HK-2 (cell line): Measurements from ENCODE around the gene SMIM14.
"Not testable (repeated sequence)": the region's sequence is repeated elsewhere in the genome, so short reads cannot be mapped to it uniquely, and the experiment has no call there.

Source experiments
- DNase-seq: peaks from one replicate; pipeline ENCODE4 v3.0.0-alpha.2; 2018; ENCODE audit not compliant: unreplicated experiment

Gene SMIM14

DNA sequence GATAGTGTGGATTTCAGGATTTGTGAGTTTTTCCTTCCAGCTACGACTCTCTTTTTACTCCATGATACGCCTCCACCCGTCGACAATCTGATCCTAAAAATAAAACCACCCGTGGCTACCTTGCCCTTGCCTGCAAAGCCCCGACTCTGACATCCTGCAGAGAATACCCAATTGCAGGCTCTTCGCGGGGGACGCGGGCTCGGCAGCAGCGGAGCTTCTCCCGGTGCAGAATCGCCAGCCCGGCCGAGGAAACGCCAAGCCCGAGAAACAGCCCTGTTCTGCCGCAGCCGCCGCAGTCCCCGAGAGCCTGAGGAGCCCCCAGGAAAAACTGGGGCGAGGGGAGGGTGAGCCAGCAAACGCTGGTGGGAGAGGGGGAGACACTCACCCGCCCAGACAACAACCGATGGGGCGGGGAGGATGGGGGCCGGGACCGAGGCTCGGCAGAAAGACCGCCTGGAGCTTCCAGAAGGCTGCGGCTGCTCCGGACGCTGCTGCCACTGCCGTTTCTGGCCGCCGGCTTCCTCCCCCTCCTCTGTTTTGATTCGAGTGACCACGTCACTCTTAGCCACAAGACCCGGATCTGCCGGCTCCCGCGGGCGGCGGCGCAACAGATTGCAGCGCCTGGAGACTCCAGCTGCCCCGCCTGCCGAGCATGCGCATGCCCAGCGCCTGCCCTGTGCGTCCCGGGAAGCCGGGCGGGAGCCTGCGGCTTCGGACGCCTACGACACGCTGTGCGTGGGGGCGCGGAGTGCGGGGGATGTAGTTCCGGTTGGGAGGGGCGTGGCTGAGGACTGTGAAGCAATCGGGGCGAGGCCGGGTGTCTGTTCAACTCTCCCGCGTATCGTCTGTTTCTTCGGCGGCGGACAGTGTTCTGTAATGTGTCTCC lies at the start of gene SMIM14:
Gene SMIM14, minus strand, starts transcription at position 512 of the 886 bp plus-strand sequence. CDS start 33,720 bp downstream, outside the sequence.
- peak; percentile 99 for DNase-seq

DNA sequence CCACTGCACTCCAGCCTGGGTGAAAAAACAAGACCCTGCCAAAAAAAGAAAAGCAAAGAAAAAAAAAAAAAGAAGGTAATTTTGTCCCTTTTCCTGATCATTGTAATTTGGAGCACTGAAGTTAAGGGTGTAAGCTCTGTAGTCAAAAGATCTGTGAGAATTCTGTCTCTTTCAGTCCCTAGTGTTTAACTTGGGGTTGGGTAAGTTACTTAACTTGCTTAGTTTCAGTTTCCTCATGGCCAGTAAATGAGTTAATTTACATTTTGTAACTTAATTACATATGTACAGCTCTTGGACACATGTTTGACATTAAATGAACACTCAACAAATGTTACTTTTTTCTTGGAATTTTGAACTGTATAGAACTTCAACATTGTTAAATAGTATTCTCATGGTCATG lies 48.3 kb upstream of the SMIM14 start:
- DNase-seq = no peak

DNA sequence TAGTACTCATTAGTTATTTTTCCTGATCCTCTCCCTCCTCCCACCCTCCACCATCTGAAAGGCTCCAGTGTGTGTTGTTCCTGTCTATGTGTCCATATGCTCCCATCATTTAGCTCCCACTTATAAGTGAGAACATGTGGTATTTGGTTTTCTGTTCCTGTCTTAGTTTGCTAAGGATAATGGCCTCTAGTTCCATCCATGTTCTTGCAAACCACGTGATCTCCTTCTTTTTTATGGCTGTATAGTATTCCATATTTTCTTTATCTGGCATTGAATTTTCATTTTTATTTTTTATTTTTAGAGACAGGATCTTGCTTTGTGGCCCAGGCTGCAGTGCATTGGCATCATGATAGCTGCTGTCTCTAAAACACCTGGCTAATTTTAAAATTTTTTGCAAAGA lies 47.3 kb upstream of the SMIM14 start:
- DNase-seq = no peak

DNA sequence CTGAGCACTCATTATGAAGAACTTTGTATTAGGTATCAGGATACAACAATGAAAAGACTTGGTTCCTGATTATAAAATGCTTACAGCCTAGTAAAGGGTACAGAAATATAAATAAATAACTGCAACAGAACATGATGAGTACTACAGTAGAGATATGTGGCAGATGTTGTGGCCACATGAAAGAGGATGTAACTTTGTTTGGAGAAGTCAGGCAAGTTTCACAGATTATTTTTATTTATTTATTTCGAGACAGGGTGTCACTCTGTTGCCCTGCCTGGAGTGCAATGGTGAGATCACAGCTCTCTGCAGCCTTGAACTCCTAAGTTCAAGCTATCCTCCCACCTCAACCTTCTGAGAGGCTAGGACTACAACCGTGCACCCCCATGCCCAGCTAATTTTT lies 43.5 kb upstream of the SMIM14 start:
- no peak for DNase-seq

DNA sequence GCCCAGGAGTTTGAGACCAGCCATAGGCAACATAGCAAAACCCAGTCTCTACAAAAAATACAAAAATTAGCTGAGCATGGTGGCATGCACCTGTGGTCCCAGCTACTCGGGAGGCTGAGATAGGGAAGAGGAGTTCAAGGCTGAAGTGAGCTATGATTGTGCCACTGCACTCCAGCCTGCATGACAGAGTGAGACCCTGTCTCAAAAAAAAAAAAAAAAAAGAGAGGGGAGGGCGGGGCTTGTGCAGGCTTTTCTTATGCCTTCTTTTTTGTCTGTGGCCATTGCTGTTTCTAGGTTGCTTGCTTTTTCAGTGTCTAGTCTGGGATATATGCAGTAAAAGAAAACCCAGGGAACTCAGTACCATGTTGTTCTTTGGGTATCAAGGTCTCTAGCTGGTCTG lies 42.3 kb upstream of the SMIM14 start:
- not testable (repeated sequence) for DNase-seq

DNA sequence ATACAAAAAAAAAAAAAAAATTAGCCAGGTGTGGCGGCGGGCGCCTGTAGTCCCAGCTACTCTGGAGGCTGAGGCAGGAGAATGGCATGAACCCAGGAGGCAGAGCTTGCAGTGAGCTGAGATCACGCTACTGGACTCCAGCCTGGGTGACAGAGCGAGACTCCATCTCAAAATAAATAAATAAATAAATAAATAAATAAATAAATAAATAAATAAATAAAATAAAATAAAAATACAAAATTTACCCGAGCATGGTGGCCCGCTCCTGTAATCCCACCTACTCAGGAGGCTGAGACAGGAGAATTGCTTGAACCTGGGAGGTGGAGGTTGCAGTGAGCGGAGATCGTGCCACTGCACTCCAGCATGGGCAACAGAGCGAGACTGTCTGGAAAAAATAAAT lies 37.0 kb upstream of the SMIM14 start:
- not testable (repeated sequence) for DNase-seq

DNA sequence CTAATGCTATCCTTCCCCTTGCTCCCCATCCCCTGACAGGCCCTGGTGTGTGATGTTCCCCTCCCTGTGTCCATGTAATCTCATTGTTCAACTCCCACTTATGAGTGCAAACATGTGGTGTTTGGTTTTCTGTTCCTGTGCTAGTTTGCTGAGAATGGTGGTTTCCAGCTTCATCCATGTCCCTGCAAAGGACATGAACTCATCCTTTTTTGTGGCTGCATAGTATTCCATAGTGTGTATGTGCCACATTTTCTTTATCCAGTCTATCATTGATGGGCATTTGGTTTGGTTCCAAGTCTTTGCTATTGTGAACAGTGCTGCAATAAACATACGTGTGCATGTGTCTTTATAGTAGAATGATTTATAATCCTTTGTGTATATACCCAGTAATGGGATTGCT lies 31.6 kb upstream of the SMIM14 start:
- not testable (repeated sequence) for DNase-seq

DNA sequence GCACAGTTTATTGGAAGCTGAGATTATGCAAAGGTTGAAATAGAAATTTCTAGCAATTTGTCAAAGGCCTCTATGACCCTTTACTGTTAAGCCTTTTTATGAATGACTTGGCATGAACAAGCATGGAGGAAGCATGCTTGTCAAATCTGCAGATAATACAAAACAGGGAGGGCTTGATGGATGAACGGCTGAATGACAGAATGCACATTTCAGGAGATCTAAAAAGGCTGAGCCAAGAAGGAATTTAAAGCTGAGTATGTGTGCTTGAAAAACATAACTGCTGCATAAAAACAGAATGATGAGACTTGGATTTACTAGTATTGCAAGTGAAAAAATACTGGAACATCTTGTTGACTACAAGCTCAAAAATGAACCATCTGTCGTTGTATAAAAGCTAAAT lies 30.2 kb upstream of the SMIM14 start:
- no peak for DNase-seq

DNA sequence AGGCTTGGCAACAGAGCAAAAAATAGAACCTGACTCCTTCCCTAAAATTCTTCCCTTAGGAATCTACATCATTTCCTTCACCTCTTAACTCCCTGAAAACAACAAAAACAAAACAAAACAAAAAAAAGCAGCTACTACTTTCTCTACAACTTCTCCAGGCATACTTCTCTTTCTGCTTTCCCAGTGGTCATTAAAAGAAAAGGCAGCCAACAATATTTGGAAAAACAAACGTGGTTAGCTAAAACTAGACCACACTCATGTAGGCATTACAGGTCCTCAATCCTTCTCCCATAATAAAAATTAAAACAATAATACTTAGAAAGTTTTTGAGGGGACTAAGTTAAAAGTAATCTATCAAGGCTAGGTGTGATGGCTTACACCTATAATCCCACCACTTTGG lies 29.0 kb upstream of the SMIM14 start:
- DNase-seq = no peak

DNA sequence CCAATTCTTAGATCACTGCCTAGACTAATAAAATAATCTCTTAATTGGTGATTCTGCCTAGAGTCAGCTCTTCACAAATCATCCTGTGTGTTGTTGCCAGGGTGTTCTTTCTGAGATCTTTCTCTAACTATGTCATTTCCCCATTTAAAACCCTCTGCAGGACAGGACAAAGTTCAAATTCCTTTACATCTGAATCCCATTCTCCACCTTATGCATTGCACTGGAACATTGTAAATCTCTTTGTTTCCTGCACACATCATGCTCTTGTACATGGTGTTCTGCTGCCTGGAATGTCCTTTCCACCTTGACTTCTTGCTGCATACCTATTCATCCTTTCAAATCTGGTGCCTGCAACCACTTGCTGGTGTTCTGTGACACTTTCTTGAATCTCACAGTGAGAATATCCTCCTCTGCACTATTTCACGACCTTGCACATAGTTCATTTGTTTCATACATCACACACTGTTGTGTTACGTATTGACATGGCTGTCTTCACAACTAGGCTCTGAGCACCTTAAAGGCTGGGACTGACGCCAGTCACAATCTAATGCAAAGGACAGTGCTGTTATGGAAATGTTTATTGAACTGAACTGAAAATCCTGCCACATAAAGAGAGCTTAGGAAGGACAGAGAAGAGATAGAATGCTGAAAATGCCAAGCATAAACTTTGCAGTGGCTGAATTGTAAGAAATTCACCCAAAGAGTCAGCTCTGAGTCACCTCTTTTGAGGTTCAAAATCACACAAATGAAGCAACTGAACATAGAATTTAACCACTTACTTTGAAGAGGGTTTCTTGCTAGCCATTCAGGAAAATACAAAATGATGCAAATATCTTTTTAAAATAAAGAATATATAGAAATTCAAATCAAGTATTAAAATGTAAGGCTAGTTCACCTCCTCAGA lies 26.4 kb upstream of the SMIM14 start:
- no peak for DNase-seq

DNA sequence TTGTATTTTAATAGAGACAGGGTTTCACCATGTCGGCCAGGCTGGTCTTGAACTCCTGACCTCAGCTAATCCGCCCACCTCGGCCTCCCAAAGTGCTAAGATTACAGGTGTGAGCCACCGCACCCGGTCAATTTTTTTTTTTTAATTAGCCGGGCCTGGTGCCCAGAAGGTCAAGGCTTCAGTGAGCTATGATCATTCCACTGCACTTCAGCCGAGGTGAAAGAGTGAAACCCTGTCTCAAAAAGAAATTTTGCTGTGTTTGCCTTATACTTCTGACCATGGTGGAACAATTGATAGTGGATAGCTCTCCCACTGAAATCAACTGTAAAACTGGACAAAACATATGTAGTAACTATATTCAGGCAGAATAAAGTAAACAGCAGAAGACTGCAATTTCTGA lies 24.0 kb upstream of the SMIM14 start:
- no peak for DNase-seq

DNA sequence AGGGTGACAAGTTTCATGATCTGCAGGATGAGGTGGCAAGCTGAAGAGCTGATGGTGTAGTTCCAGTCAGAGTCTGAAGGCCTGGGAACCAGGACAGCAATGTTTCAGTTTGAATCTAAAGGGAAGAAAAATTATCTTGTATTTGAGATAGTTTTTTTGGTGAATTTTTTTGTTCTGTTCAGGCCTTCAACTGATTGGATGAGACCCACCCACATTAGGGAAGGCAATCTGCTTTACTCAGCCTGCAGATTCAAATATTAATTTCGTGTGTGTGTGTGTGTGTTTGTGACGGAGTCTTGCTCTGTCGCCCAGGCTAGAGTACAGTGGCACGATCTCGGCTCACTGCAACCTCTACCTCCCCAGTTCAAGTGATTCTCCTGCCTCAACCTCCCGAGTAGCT lies 22.1 kb upstream of the SMIM14 start:
- no peak for DNase-seq

DNA sequence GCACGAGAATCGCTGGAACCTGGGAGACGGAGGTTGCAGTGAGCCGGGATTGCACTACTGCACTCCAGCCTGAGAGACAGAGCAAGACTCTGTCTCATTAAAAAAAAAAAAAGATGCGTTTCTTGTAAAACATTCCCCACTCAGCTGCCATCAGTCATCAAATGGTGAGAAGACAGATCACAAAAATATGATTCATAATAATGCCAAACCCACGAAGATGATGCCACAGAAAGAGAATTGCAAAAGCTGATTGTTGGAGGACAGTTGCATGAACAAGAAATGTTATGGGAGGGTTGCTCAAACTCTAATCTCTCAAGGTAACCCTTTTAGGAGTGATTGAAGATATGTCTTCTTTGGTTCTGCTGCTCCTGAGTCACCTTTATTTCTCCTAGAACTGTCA lies 21.4 kb upstream of the SMIM14 start:
- no peak for DNase-seq

DNA sequence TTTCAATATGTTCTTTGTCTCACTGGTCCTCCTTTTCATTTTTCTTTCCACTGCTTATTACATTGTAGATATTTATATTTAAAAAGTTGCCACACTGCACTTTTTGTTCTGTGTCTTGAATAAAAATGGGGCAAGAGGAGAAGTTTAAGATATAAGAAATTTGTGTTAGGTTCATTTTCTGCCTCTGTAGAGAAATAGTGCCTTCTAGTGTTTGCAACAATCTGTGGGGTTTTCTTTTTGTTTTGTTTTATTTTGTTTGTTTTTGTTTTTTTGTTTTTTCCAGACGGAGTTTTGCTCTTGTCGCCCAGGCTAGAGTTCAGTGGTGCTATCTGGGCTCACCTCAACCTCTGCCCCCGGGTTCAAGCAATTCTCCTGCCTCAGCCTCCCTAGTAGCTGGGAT lies 20.1 kb upstream of the SMIM14 start:
- DNase-seq = no peak

DNA sequence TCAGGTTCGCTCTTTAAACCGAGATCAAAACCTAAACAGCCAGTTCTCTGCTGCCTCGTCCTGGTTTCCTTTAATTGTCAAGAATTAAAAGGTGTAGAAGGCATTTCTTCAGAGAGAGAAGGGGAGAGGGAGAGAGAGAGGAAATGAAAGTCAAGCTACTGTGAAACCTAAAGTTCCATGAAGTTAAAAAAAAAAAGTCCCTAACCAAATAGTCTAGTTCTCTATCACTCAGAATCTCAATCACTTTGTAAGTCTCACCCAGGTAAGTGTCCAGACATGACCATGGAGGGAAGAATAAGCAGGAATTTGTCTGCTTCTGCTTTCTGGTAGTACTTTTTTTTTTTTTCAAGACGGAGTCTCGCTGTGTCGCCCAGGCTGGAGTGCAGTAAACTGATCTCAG lies 18.8 kb upstream of the SMIM14 start:
- no peak for DNase-seq

DNA sequence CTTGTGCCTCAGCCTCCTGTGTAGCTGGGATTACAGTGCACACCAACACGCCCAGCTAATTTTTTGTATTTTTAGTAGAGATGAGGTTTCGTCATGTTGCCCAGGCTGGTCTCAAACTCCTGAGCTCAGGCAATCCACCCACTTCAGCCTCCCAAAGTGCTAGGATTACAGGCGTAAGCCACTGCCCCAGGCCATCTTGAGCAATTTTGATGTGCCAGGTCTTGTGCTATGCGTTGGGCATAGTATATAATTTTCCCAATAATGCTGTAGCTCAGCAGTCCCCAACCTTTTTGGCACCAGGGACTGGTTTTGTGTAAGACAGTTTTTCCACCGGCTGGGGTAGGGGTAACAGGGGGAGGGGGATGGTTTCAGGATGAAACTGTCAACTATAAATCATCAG lies 18.0 kb upstream of the SMIM14 start:
- not testable (repeated sequence) for DNase-seq

DNA sequence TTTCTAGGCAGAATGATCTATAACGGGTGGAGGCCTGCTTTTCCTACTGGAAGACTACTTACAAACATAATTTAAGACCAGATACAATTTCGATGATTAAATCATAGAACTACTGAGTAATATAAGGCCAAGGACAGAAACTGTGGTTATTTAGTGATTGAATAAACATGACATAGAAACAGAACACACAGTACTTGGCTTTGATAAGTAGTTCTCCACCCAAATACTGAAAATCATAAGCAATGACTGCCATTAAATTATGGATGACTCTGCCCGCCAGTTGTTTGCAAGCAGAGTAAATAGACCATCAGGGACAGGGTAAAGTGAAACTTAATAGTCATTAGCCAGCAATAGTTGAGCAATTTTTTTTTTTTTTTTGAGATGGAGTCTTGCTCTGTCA lies 17.2 kb upstream of the SMIM14 start:
- DNase-seq = no peak

DNA sequence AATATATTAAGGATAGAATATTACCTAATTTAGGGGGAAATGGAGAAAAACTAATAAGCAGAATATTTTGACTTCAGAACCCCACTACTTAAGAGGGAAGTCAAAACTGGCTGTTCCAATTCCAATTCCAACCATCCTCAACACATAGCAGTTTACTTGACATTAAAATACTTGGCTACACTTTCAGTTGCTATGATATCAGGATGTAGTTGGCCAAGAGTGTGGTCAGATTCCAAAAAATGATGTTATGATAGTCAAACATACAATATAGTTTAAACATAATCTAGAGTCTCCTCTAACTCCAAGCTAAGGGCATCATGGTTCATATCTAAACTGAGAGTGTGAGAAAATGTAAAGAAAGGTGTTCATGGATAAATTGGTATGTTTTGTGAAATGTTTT lies 16.5 kb upstream of the SMIM14 start:
- no peak for DNase-seq

DNA sequence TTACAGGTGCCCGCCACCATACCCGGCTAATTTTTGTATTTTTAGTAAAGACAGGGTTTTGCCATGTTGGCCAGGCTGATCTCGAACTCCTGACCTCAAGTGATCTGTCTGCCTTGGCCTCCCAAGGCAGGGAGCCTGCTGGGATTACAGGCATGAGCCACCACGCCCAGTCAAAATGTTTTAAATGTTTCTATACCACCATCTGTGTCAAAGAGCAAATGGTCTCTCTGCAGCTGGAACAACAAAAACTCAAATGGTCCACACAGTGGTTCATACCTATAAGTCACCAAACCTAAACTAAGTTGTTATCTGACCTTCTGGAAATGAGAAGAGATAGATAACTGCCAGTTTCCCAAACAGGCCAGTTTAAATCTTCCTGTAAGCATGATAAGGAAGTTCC lies 12.9 kb upstream of the SMIM14 start:
- DNase-seq = not testable (repeated sequence)

DNA sequence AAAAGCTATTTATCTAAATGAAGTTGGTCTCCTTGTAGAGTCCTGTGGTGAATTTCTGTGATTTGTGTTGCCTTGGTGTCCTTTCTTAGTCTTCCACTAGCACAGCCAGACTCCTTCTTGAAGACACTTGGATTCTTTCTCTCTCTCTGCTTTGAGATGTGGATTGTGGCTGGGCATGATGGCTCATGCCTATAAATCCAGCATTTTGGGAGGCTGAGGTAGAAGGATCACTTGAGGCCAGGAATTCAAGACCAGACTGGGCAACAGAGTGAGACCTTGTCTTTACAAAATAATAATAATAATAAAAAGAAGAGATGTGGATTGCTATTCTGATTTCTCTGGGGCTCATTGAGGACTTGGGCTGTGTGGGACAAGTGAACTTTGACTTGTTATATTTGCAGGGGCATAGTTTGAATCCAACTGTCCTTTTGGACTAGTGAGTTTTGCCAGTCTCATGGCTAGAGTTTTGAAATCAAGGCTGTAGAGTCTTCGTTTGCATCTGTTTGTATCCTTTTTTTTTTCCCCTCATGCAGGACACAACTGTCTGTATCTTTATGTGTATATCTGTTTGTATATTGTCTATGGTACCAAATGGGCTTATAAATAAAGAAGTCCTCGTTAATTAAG lies 11.1 kb upstream of the SMIM14 start:
- no peak for DNase-seq

DNA sequence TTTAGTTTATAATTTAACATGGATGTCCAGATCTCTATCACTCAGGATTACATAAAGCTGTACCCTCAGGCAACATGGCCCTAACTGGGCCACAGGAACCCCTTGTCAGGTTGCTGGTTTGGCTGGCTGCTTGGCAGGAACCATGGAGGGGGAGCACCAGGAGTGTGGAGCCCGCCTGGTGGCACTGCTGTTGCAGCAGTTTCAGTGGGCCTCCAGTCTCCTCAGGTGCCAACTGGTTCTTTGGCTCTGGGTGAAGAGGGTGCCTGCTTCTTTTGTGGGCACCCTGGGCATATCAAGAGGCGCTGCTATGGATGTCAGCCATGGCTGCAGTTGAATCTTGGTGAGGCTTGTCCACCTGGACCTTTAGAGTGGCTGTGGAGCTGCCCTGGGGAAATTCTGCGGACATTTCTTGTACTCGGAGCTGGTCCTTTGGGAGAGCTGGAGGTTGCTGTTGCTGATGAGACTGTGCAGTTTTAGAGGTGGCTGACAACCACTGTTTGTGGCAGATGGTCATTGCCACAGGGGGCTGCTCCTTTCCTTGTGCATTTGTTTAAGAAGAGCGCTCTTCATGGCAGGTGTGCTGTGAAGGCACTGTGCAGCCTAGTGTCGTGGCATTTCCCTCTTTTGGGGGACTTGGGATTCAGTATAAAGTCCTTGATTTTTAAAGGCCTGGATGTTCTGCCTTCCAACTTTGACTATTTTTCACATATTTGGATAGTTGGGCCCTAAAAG lies 10.3 kb upstream of the SMIM14 start:
- DNase-seq = no peak

DNA sequence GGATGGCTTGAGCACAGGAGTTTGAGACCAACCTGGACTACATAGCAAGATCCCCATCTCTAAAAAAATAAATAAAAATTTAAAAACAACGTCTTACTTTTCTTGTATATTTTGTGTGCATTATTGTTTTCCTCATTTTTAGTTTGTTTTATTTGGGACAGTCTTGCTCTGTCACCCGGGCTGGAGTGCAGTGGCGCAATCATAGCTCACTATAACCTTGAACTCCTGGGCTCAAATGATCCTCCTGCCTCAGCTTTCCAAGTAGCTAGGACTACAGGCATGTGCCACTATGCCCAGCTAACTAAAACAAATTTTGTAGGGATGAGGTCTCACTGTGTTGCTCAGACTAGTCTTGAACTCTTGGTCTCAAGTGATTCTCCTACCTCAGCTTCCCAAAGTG lies 9.5 kb upstream of the SMIM14 start:
- no peak for DNase-seq
